ENCODE data around the gene SMOC1. TPM values are rescaled to one million over a fixed set of nuclear protein-coding genes. Genes with fewer than 3 reads are reported as not detected.
A peak's percentile ranks its signal among the peaks of the same experiment; 100 is the strongest.

SMOC1 gene
- total and polyA plus RNA-seq, 7 donors: 0.27 to 1.3 (median 0.74) TPM; not detected in 3

GRCh38 chr14:70009961-70010360 is 130.7 kb downstream of the SMOC1 start:
- Histone ChIP-seq H3K4me1 (peaks cover 0 to 9% (median 4%) of the 10 kb centered on the region in 4 donors), H3K9me3 (no peaks in the 10 kb centered on the region), H3K27ac (no peak overlapping the region), H3K36me3 (no peaks in the 10 kb centered on the region), H3K4me3 (no peak overlapping the region), H3K27me3 (no peaks in the 10 kb centered on the region)
- intact Hi-C loops (cut with DNase I): no loop called here
- DNase-seq: peak; percentile 71
- no peak for TF ChIP-seq POLR2A (IDR thresholded peaks at IDR 0.05)
- WGBS, 2 donors: 72 to 80% methylated on average over 8 of the region's 8 CpGs

- Histone ChIP-seq H3K9me3 (no peaks in the 10 kb centered on the region), H3K27ac (no peak overlapping the region), H3K27me3 (no peaks in the 10 kb centered on the region), H3K4me3 (no peak overlapping the region), H3K36me3 (no peaks in the 10 kb centered on the region), H3K4me1 (peaks cover 0 to 9% (median 4%) of the 10 kb centered on the region in 4 donors)
- WGBS, 2 donors: 92 to 94% methylated on average over 6 of the region's 6 CpGs
- no peak for DNase-seq
- intact Hi-C loops (cut with DNase I): no loop called here
- TF ChIP-seq CTCF (IDR thresholded peaks at IDR 0.05): no peak
- no peak for TF ChIP-seq EP300 (IDR thresholded peaks at IDR 0.05)
- TF ChIP-seq POLR2AphosphoS5 (IDR thresholded peaks at IDR 0.05): no peak
- TF ChIP-seq POLR2A (IDR thresholded peaks at IDR 0.05): no peak
Measured at GRCh38 chr14:70011098-70011497, 131.9 kb downstream of the SMOC1 start.

- no peak overlapping the region for H3K4me3 ChIP-seq
- H3K27me3 ChIP-seq: no peaks in the 10 kb centered on the region
- no peaks in the 10 kb centered on the region for H3K9me3 ChIP-seq
- intact Hi-C loops (cut with DNase I): no loop called here
- no peaks in the 10 kb centered on the region for H3K36me3 ChIP-seq
- no peak for TF ChIP-seq POLR2A (IDR thresholded peaks at IDR 0.05)
- no peak for TF ChIP-seq EP300 (IDR thresholded peaks at IDR 0.05)
- TF ChIP-seq POLR2AphosphoS5 (IDR thresholded peaks at IDR 0.05): no peak
- TF ChIP-seq CTCF (IDR thresholded peaks at IDR 0.05): no peak
- peaks cover 0 to 9% (median 4%) of the 10 kb centered on the region in 4 donors for H3K4me1 ChIP-seq
- H3K27ac ChIP-seq: no peak overlapping the region
- WGBS, 2 donors: 90 to 91% methylated on average over 7 of the region's 7 CpGs
- no peak for DNase-seq
Measured at GRCh38 chr14:70011708-70012107, 132.5 kb downstream of the SMOC1 start.

- DNase-seq: no peak
- H3K27me3 ChIP-seq: no peaks in the 10 kb centered on the region
- no peaks in the 10 kb centered on the region for H3K36me3 ChIP-seq
- no peak for TF ChIP-seq EP300 (IDR thresholded peaks at IDR 0.05)
- TF ChIP-seq POLR2A (IDR thresholded peaks at IDR 0.05): no peak
- TF ChIP-seq POLR2AphosphoS5 (IDR thresholded peaks at IDR 0.05): no peak
- peak in 1 of 4 experiments; percentile 13 for TF ChIP-seq CTCF (IDR thresholded peaks at IDR 0.05)
- no peaks in the 10 kb centered on the region for H3K9me3 ChIP-seq
- no peak overlapping the region for H3K27ac ChIP-seq
- peaks cover 0 to 7% (median 1%) of the 10 kb centered on the region in 4 donors for H3K4me1 ChIP-seq
- no peak overlapping the region for H3K4me3 ChIP-seq
- intact Hi-C loops (cut with DNase I): no loop called here
- 66 to 75% methylated on average over 2 of the region's 2 CpGs for WGBS, 2 donors
Measured at GRCh38 chr14:70013271-70013873, 134.2 kb downstream of the SMOC1 start.

- Histone ChIP-seq H3K9me3 (no peaks in the 10 kb centered on the region), H3K4me1 (no peaks in the 10 kb centered on the region), H3K4me3 (no peak overlapping the region), H3K27me3 (no peaks in the 10 kb centered on the region), H3K27ac (no peak overlapping the region), H3K36me3 (no peaks in the 10 kb centered on the region)
- 90 to 91% methylated on average over 7 of the region's 7 CpGs for WGBS, 2 donors
- no peak for DNase-seq
- TF ChIP-seq EP300 (IDR thresholded peaks at IDR 0.05) (no peak), CTCF (IDR thresholded peaks at IDR 0.05) (no peak), POLR2A (IDR thresholded peaks at IDR 0.05) (no peak), POLR2AphosphoS5 (IDR thresholded peaks at IDR 0.05) (no peak)
- intact Hi-C loops (cut with DNase I): no loop called here
Measured at GRCh38 chr14:70014406-70015095, 135.3 kb downstream of the SMOC1 start.

Data from sigmoid colon (tissue), 7 donors.